Natural killer cell (primary cell): ENCODE data around the gene MBTD1. TPM values are rescaled to one million over a fixed set of nuclear protein-coding genes. Genes with fewer than 3 reads are reported as not detected.

Experiments
- ATAC-seq, 3 donors: fragments of 150-1000 bp in 2 of 3; fragments of 200-7000 bp in 1 of 3; cut with Tn5 transposase; 1 replicate in 1 of 3; 2 replicates in 2 of 3; pipeline ENCODE4 v1.10.0; 2021; ENCODE audit warnings: mild to moderate bottlenecking in 2 of 3, moderate library complexity in 2 of 3
- DNase-seq, 2 donors: peaks; one replicate each; pipeline versions ENCODE4 v3.0.0 to v3.0.0-alpha.2; 2013 to 2021; ENCODE audit warnings: mixed read lengths in 1 of 2
- H3K27ac ChIP-seq: one replicate; pipeline ENCODE4 v1.5.1; 2013; ENCODE audit warnings: mild to moderate bottlenecking, low read length
- H3K27me3 ChIP-seq: one replicate; pipeline ENCODE4 v1.6.1; 2013; ENCODE audit warnings: low read length; ENCODE audit not compliant: control insufficient read depth, insufficient read depth
- H3K36me3 ChIP-seq: one replicate; pipeline ENCODE4 v1.6.1; 2013; ENCODE audit warnings: low read length; ENCODE audit not compliant: control insufficient read depth, insufficient read depth
- H3K4me1 ChIP-seq: one replicate; pipeline ENCODE4 v1.6.1; 2013; ENCODE audit warnings: low read length; ENCODE audit not compliant: control insufficient read depth, insufficient read depth
- H3K4me3 ChIP-seq: one replicate; pipeline ENCODE4 v1.5.1; 2013; ENCODE audit warnings: low read length
- H3K9me3 ChIP-seq: one replicate; pipeline ENCODE4 v1.6.1; 2013; ENCODE audit warnings: low read length; ENCODE audit not compliant: control insufficient read depth, insufficient read depth
- H3K27ac Mint-ChIP-seq, 2 donors: one replicate each; pipeline ENCODE4 v1.8.0; 2022; ENCODE audit warnings: mild to moderate bottlenecking in 2 of 2, mixed read lengths in 2 of 2, moderate library complexity in 1 of 2
- H3K27me3 Mint-ChIP-seq, 2 donors: one replicate each; pipeline ENCODE4 v1.8.0; 2022; ENCODE audit warnings: low read depth in 2 of 2, mixed read lengths in 2 of 2
- H3K36me3 Mint-ChIP-seq: one replicate; pipeline ENCODE4 v1.8.0; 2022; ENCODE audit warnings: mixed read lengths
- H3K4me1 Mint-ChIP-seq, 2 donors: one replicate each; pipeline ENCODE4 v1.8.0; 2022; ENCODE audit warnings: mixed read lengths in 2 of 2
- H3K4me3 Mint-ChIP-seq: one replicate; pipeline ENCODE4 v1.8.0; 2022; ENCODE audit warnings: mild to moderate bottlenecking, moderate library complexity, mixed read lengths
- H3K9me3 Mint-ChIP-seq, 2 donors: one replicate each; pipeline ENCODE4 v1.8.0; 2022; ENCODE audit warnings: mixed read lengths in 2 of 2
- WGBS: methylation state at CpG from one replicate; pipeline ENCODE4 v1.1.7; 2013; ENCODE audit warnings: missing lambda C conversion rate; ENCODE audit not compliant: insufficient coverage; 5-methylcytosine and 5-hydroxymethylcytosine counted together
- intact Hi-C: fragments of 100-400 bp; cut with micrococcal nuclease; formaldehyde crosslinking; loops from one replicate; pipeline ENCODE4 v1.14.2; 2022
- total RNA-seq, 4 donors: library from RNA; stranded (reverse); fragments of 120-200 nt in 1 of 4; gene quantifications; one replicate each; pipeline versions ENCODE4 v1.2.3 to v1.2.4, GENCODE V29; 2013 to 2022
- TF ChIP-seq, protein P1 (sequence below): fragments of 200-600 bp; IDR thresholded peaks from one replicate; pipeline ENCODE4 v1.8.0; 2022; ENCODE audit warnings: antibody characterized with exemption

The MBTD1 gene
- 10 to 100 TPM; 24.6 to 32.4 (median 28.8) TPM for total RNA-seq
- total RNA-seq (2013): 42.9 TPM

DNA sequence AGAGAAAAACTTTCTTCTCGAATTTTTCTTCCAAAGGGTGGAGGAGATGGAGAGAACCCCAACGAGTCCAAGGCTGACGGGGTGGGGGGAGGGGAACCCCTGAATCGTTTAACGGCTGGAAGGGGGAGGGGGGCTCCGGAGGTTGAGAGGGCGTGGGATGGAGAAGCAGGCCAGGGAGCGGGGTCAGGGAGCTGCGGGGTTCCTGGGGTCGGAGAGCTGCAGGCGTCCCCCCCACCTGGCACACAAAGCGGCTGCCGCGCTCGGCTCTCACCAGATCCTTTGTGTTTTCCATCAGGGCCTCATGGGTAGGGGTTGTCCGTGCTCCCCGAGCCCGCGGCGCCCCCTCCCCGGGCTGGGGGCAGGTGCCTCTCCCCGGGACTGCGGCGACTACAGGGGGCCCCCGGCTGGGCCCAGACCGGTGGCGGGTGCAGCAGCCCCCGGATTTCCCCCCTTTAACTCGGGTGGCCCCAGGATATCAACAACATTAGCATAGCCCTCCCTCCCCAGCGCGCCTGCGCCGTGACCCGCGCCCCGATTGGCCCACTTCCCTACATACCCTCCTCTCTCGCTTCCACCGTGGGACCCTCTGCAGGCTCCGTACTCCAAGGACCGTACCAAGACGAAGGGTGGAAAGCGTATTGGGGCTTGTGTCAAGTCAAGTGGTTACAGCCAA is at the start of gene MBTD1:
Gene MBTD1 (minus strand): TSS at position 486 of the 673 bp plus-strand sequence. CDS start 34,888 bp downstream, outside the sequence.
- Mint-ChIP-seq H3K27me3 (no peaks in the 10 kb centered on the region), H3K4me3 (peak within 1 kb of the TSS; percentile 94), H3K4me1 (peaks cover 43 to 52% of the 10 kb centered on the region in 2 donors), H3K36me3 (no peaks in the 10 kb centered on the region), H3K27ac (peak within 1 kb of the TSS; percentile 91 to 97), H3K9me3 (no peaks in the 10 kb centered on the region)
- peak within 1 kb of the TSS; percentile 53 for H3K4me3 ChIP-seq
- TF ChIP-seq, protein P1, sequence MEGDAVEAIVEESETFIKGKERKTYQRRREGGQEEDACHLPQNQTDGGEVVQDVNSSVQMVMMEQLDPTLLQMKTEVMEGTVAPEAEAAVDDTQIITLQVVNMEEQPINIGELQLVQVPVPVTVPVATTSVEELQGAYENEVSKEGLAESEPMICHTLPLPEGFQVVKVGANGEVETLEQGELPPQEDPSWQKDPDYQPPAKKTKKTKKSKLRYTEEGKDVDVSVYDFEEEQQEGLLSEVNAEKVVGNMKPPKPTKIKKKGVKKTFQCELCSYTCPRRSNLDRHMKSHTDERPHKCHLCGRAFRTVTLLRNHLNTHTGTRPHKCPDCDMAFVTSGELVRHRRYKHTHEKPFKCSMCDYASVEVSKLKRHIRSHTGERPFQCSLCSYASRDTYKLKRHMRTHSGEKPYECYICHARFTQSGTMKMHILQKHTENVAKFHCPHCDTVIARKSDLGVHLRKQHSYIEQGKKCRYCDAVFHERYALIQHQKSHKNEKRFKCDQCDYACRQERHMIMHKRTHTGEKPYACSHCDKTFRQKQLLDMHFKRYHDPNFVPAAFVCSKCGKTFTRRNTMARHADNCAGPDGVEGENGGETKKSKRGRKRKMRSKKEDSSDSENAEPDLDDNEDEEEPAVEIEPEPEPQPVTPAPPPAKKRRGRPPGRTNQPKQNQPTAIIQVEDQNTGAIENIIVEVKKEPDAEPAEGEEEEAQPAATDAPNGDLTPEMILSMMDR: no peak
- under 1% methylated on average over 42 of the region's 42 CpGs for WGBS
- intact Hi-C loops: loop anchor here (1.0 to 5.0 kb wide), 3 partner anchors 93 to 138 kb away; partner anchors contain the start of genes NME1 and NME2
- H3K9me3 ChIP-seq: no peaks in the 10 kb centered on the region
- H3K4me1 ChIP-seq: peaks cover 26% of the 10 kb centered on the region
- ATAC-seq (peak; percentile 85 to 93 (median 86)), DNase-seq (peak; percentile 93 to 98)
- peaks cover 8% of the 10 kb centered on the region for H3K36me3 ChIP-seq
- H3K27ac ChIP-seq: peak within 1 kb of the TSS; percentile 85
- no peaks in the 10 kb centered on the region for H3K27me3 ChIP-seq

DNA sequence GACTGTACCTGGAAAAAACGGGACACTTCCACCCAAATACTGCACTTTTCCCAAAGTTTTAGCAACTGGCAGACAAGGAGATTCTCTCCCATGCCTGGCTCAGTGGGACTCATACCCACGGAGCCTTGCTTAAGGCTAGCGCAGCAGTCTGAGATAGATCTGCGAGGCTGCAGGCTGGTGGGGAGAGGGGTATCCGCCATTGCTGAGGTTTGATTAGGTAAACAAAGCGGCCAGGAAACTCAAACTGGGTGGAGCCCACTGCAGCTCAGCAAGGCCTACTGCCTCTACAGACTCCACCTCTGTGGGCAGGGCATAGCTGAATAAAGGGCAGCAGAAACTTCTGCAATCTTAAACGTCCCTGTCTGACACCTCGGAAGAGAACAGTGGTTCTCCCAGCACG is 45.3 kb upstream of the MBTD1 start:
- Mint-ChIP-seq H3K4me3 (no peak overlapping the region), H3K9me3 (peaks cover 2% of the 10 kb centered on the region in 2 donors), H3K36me3 (no peaks in the 10 kb centered on the region), H3K4me1 (no peaks in the 10 kb centered on the region), H3K27me3 (peaks cover 18 to 23% of the 10 kb centered on the region in 2 donors), H3K27ac (no peak overlapping the region)
- WGBS: 92% methylated on average over 9 of the region's 9 CpGs
- no peaks in the 10 kb centered on the region for H3K36me3 ChIP-seq
- DNase-seq (no peak), ATAC-seq (no peak)
- no peak overlapping the region for H3K27ac ChIP-seq
- intact Hi-C loops: no loop called here
- H3K27me3 ChIP-seq: no peaks in the 10 kb centered on the region
- H3K4me3 ChIP-seq: no peak overlapping the region
- TF ChIP-seq, protein P1: no peak
- H3K4me1 ChIP-seq: no peaks in the 10 kb centered on the region
- no peaks in the 10 kb centered on the region for H3K9me3 ChIP-seq

DNA sequence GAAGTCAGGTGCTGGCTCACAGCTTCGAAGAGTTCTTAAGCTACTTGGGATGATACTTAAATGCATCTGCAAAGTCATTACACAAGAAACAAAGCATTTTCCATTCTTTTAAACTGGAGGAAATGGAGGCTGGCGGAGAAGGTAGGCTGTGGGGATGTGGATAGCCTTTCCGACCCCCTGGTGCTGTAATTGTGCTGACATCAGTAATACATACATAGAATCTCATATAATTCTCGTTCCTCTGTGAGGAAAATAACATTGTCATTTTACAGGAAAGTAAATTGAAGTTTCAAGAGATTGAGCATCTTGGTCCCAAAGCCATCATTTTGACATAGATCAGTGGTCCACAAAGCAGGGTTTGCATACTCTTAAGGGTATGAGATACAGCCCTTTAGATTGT is 40.0 kb upstream of the MBTD1 start:
- peaks cover 19% of the 10 kb centered on the region for H3K36me3 ChIP-seq

More for the DNA sequence above, 40.0 kb upstream of the MBTD1 start:
- no peak for ATAC-seq
- Histone ChIP-seq H3K4me3 (no peak overlapping the region), H3K9me3 (no peaks in the 10 kb centered on the region), H3K27me3 (no peaks in the 10 kb centered on the region), H3K4me1 (no peaks in the 10 kb centered on the region), H3K27ac (no peak overlapping the region)
- H3K27me3 Mint-ChIP-seq: no peaks in the 10 kb centered on the region
- H3K36me3 Mint-ChIP-seq: no peaks in the 10 kb centered on the region
- H3K4me1 Mint-ChIP-seq: peaks cover 10 to 13% of the 10 kb centered on the region in 2 donors
- 100% methylated on average over 1 of the region's 4 CpGs for WGBS
- no peak overlapping the region for H3K4me3 Mint-ChIP-seq
- intact Hi-C loops: no loop called here
- no peak for DNase-seq
- no peaks in the 10 kb centered on the region for H3K9me3 Mint-ChIP-seq
- no peak overlapping the region for H3K27ac Mint-ChIP-seq
- TF ChIP-seq, protein P1: no peak
